GM19455 (cell line): ENCODE data around the gene MORN1.

Source experiments
- ATAC-seq: cut with Tn5 transposase; IDR thresholded peaks from one replicate; pipeline ENCODE4 v1.9.1; 2021; ENCODE audit not compliant: unreplicated experiment

MORN1 gene

DNA sequence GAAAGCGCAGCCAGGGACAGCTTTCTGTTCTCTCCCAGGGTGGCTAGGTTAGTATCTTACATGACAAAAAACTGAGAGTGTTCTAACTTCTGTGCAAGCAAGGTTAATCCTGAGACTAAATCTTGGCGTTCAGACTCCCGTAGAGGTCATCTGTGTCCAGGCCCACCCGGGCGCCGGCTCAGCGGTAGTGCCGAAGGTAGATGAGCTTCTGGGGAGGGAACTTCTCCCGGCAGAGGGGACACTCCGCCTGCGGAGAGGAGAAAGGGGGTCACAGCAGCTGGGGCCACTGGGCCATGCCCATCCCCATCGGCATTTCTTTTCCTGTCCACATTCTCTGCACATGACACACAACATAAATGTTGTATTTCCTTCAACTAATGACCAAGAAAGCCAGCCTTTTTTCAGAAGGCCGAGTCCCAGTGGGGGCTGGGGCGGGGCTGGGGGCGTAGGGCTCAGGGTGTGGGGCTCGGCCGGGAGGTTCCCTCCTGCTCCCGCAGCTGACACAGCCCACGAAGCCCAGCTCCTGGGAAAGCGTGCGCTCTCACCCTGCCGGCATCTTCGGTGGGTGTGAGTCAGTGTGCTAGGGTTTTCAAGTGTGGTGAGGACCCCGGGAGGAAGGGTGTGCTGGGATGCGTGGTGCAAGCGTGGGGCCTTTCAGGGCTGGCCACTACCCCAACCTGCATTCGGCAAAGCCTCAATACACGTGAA, 14.4 kb upstream of the MORN1 start:
- ATAC-seq: no peak

DNA sequence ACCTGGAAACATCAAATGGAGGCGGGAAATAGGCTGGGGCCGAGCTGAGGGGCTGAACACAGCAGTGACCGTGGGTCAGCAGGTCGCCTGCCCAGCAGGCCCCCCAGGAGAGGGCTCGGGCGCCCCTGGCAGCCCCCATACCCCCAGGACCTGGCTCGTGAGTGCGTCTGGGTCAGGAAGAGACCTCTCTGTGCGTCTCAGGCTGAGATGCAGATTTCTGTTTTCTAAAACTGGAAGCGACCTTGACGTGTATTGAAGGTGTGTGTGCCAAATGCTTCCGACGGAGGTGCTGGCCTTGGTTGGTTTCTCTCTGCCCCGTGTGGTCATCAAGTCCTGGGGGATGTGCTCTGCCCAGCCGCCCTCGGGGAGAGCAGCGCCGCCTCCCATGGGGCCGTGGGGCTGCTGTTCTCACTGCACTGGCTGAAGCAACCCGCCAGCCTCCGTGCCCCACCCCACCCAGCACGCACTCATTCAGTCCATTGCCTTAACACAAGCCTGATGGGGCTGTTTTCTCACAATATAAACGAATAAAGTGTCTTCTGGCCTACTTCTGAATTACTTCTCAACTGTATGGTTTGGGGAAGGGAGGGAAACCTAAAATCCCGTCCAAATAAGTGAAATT, 13.6 kb upstream of the MORN1 start:
- no peak for ATAC-seq

DNA sequence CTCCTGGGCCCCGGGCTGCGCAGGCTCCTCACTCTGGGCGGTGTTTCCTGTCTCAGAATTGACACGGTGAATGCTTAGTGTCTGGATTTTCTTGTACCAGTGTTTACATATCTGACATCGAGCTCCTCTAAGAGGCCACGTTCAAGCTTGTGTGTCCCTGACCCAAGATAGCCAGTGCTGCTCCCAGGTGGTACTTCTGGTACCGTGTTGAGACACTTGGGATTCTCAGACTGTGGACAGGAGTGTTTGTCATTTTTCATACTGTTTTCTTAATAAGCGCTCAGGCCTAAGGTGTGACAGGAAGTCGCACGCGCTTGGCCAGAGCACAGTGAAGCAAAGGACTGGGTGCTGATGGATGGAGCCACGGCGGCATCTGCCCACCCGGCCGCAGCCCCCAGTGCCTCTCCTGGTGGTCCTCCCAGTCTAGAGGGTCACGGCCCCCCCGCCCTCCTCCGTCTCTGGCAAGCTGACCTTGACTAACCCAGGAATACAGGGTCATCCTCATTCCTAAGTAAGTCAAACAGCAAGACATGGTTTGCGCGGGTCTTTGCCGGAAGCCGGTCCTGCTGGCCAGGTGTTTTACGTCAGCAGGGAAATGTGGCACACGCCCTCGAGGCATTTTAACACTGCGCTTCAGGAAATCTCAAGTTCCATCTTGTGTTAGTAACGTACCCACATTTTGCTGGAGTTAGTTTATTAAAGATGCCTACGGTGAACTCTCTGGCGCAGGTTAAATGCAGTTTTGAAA, 13.0 kb upstream of the MORN1 start:
- ATAC-seq: no peak

DNA sequence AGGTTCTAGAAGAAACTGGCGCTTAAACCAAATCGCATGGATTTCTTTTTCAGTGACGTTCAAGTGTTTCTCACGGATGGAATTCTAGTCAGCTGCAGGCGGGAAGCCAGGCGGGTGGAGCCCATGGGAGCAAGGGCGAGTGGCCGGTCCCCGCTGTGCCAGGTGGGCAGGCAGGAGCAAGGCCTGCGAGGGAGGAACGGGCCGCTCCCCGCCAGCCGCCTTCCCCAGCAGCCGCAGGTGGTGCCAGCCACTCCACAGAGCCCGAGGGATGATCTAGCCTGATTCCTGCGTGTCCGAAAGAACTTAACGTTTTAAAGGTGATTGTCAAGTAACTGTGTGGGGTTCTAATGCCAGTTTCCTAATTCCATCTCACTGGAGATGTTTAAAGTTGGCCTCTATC, 11.9 kb upstream of the MORN1 start:
- no peak for ATAC-seq

DNA sequence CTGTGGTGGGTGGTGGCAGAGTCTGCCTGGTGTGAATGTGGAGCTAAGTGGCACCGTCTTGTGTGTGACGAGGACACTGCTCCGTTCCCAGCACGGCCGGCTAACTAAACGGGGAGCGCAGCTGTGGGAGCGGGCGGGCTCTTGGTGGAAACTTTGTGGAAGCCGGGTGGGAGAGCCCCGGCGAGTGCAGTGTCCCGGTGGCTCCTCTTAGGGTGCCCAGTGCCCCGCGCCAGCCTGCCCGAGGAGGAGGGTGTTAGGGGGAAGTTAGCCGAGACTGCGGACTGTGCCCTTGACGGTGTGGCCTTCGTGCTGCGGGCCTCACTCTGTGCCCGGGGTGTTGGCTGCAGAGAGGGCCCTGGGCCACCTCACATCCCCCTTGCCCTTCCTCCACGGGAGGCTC, 11.1 kb upstream of the MORN1 start:
- ATAC-seq: no peak

DNA sequence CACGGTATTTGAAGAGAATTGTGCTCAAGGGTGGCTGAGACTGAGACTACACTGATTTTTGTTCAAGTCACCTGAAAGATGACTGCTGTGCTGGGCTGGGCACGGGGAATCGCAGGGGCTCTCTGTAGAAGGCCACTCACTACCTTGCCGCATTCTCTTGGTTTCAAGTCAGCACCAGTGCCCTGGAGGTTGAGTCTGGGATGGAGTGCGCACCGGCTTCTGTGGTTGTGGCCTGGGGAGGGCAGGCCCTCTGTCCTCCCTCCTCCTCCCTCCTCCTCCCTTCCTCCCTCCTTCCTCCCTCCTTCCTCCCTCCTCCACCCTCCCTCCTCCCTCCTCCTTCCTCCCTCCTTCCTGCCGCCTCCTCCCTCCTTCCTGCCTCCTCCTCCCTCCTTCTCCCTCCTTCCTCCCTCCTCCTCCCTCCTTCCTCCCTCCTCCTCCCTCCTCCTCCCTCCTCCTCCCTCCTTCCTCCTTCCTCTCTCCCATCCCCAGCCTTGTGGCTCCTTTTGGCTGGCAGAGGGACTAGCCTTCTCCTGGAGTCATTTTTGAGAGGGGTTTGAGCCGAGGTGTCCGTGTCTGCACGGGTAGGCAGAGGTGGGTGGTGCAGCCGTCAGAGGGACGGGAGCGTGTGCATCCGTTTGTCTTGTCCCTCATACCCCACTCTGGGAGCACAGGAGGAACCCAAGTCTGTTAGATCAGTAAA, 9.7 kb upstream of the MORN1 start:
- ATAC-seq: no peak

DNA sequence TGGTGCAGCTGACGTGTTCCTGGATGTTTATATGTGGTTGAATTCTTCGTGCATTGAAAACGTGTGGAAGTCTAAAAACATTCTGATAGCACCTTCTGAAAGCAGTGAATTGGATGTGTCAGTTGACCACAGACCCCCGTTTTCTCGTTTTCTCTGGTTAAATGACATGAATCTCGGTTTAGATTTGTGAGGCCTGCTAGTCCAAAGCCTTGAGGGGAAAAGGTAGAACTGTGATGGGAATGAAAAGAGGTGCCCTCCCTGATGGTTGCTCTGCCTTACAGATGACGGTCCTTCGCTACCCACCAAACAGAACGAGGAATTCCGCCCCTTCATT, 9.2 kb upstream of the MORN1 start:
- ATAC-seq: no peak

DNA sequence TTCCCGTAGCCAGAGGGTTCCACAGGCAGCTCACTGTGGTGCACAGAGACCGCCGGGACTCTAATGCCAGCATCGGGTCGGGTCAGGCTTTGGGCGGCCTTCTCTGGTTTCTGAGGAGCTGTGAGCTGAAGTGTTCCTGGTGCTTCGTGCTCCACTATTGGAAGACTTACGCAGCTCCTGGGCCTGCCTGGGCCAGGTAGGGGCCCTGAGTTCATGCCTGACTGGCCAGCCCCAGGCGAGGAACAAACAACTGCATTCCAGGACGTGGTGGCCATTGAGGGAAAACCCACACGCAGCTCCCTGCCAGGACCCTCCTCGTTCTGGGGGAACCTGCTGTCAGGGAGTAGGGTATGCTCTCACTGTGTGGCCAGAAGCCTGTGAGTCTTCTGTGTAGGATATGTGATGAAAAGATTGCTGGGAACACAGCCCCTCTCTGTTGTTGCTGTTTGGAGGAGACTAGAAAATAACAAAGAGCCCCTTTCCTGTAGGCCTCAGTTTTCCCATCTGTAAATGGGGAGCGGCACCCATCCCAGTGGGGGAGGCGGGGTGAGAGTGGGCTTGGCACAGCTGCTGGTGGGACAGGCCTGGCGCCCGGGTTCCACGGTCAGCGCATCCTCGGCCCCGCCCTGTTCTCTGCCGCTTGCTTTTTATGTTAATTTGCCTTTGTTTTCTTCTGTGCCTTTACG, 8.7 kb upstream of the MORN1 start:
- no peak for ATAC-seq

DNA sequence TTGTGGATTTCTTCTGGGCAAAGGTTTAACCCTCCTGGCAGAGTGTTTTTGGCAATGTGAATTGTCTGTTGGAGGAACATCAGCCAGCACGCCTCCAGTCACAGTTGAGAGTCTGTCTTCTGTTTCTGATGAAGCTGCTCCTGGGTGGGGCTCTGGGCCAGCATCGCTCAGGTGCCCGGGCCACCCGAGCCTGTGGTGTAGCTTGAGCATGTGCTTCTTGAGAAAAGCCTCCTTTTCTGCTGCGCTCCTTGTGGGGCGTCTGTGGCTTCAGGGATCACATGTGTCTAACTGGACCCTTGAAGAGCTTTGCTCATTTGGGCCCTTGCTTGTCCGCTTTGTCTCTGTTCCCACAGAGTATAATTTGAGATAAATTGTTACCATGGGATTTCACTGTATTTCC, 7.5 kb upstream of the MORN1 start:
- no peak for ATAC-seq

DNA sequence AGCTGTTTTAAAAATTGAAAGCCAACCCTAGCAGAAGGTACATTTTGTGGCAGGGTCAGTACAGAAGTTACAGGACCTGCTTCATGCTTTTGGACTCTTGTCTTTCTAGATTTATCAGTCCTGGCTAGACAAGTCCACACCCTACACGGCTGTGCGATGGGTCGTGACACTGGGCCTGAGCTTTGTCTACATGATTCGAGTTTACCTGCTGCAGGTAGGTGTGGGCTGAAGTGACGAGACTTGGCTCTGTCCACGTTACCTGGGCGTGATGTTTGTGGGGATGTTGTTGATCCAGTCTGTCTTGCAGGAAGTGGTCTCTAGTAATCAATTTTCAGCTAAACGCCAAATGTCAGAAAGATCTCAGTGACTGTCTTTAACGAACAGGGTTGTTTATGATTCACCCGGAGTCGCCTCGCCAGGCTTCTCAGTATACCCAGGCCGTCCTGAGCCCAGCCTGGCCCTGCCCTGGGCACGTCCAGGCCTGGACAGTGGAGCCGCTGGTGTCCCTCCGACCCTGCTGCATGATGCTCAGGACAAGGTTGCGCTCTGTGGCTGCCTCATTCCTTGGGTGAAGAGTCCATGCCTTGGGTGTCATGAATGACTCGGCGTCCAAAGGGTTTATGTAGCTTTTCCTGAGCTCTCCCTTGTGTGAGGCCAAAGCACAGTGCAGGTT, 5.8 kb upstream of the MORN1 start:
- ATAC-seq: no peak

DNA sequence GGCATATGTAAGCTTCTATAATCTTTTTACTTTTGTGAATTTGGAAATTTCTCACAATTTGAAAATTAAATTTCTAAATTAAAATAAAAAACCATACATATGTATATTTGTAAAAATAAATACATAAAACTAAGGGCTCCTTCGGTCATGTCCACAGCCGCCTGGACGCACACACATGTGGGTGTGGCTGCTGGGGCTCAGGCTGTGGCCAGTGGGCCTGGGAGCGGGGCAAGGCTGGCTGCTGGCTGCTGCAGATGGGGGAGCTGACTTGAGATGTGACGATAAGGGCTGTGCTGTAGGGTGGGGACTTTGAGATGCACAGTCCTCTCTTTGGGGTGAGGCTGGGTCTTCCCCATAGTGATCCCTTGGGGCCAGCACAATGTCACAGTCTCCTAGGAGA, 5.1 kb upstream of the MORN1 start:
- no peak for ATAC-seq

DNA sequence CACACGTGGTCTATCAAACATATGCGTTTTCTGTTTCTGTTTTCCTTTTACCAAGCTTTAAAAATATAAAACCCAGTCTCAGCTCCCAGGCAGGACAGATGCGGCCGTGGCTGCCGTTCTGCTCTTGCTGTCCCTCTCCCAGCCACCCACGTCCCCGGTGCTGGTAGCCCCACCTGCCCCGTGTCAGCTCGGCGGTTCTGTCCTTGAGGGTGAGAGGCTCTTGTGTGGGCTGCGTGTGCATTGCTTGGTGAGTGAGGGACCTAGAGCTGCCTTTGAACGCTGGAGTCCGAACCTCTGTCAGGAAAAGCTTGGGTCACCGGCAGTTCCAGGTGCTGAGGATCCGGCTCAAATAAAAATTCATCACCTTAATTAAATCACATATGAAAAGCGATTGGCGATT, 4.7 kb upstream of the MORN1 start:
- no peak for ATAC-seq

DNA sequence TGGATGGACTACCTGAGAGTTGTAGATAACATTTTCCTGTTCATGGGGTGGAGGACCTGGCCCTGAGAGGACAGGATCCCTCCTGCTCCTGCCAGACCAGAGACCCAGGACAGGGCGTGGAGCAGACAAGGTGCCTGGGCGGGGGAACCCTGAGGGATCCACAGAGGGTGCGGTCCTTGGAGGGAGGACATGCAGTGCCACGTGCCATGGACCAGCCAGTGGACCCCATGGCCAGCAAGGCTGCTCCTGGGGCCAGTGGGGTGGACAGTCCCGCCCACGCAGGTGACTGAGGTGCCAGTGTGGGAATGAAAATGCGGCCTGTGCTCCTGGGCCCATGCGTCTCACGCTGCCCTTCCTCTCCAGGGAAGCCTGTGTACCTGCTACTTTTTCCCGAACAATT, 3.9 kb upstream of the MORN1 start:
- no peak for ATAC-seq

DNA sequence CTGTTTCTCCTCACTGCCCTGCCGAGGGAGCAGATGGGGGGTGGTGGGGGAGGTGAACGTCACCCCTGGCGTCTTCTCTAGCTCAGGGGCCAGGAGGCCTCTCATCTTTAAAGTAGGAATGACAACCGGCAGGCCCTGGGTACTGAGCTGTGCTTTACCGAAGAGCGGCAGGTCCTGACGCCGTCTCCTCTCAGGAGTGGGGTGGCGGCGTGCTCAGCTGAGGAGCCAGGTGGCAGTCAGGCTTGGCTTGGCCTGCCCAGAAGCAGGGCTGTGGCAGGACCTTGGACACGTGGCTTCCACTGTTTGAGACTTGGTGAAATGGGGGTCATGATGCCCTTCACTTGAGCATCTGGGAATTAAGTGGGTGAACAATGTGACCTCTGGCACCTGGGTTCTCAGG, 3.4 kb upstream of the MORN1 start:
- ATAC-seq: no peak

DNA sequence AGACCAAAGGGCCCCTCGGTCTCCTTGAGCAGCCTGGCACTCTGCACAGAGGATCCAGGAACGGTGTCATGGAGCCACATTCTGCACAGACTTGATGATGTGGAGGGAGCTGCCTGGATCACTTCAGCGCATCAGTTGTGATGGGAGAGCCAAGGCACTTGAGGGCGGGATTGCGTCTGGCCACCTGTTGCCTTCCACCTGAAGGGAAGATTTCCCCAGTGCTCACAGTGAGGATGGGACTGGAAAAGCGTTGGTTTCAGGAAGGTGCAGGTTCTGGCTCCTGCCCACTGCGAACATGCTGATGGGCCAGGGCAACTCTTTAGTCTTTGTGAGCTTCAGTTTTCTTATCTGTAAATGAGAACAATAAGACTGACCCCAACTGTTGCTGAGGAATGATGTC, 2.9 kb upstream of the MORN1 start:
- ATAC-seq: no peak

DNA sequence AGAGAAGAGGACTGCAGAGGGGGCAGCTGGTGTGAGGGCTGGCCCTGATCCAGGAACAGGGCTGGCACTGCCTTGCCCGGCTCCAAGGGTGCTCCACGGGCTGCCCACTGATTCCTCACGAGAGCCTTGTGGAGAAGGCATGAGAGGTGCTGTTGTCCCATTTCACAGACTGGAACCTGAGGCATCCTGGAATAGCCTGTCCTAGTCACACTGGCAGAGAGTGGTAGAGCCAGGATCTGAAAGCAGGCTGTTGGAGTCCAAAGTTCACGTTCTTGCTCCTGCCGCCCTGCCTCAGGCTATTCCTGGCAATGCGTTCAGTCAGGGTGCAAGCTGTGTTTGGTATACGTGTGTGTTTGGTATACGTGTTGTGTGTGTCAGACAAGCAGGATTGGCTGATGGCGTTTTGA, 2.1 kb upstream of the MORN1 start:
- no peak for ATAC-seq

DNA sequence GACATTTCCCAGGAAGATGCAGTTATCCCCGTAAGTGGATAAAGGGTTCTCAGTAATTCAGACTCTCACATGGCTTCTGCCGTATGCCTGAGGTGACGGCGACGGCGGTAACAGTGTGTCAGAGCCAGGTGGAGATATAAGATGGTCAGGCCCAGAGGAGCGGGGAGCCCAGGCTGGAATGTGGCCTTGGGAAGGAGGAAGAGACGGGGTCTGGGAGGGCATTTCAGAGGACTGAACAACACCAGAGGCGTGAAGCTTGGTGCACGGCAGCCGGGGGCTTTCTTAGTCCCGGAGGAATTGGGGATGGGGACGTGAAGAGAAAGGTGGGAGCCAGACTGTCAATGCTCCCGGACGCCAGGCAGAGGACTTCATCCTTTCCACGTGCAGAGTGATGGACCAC, 1.3 kb upstream of the MORN1 start:
- no peak for ATAC-seq

DNA sequence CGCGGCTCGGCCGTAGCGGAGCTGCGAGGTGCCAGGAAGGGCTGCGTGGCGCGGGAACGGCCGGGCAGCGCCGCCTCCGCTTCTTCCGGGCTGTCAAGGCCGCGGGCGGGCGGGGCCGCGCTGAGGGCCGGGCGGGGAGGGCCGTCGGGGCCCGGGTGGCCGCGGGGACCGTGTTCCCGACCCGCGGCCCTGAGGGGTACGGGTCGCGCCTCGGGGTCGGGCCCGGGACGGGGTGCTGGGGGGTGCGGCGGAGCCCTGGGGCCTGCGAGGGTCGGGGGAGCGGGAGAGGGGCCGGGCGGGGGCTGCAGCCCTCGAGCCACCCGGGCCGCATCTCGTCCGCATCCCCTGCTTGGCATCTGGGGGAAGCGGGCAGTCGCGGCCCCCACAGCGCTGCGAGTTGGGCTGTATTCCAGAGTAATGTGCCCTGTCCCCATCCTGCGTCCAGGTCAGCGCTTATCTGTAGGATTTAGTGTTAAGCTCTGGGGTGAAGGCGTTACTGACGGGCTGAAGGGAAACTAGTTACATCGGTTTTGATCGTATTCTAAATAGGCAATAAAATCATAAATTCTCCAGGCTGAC, 666 bp upstream of the MORN1 start:
- peak; percentile 6 for ATAC-seq

DNA sequence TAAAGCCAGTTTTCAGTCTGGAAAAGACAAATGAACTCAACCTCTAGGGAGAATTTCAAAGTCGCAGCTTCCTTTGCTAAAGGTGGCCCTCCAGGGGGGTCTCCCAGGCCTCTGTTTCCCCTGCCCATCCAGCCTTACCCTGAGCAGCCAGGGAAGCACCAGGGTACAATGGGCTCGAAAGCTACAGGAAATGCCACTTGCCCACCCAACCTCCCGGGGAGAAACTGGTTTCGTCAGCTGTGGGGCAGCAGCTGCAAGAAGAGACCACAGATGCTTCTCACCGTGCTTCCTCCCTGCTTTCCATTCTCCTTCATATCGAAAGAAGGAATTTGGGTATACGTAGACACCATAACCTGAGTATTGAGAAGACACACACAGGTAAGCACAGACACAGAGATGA, 1.7 kb downstream of the MORN1 start:
- ATAC-seq: no peak
